CD8-positive, alpha-beta memory T cell (primary cell): ENCODE data around the gene MRRF. TPM values are rescaled to one million over a fixed set of nuclear protein-coding genes. Genes with fewer than 3 reads are reported as not detected.

ENCODE experiments used
- CTCF ChIA-PET: fragments of 350-600 bp; sonication (Branson Sonifier 250); formaldehyde crosslinking; loops from one replicate; lab custom pipeline; 2021; ENCODE audit warnings: antibody characterized with exemption; lab: Charles Lee
- POLR2A ChIA-PET: fragments of 350-600 bp; sonication (Branson Sonifier 250); formaldehyde crosslinking; loops from one replicate; lab custom pipeline; 2021; ENCODE audit warnings: antibody characterized with exemption; lab: Charles Lee
- DNase-seq, 5 donors: peaks; one replicate each; pipeline versions ENCODE4 v3.0.0 to v3.0.0-alpha.2; 2020 to 2022; ENCODE audit warnings: mixed read lengths in 1 of 5
- H3K27ac ChIP-seq: one replicate; pipeline ENCODE4 v1.7.0; 2013; ENCODE audit warnings: low read depth, mild to moderate bottlenecking, low read length, moderate library complexity
- H3K27me3 ChIP-seq: 2 replicates; pipeline ENCODE4 v1.7.0; 2013; ENCODE audit warnings: low read length, mild to moderate bottlenecking; ENCODE audit not compliant: insufficient read depth, poor library complexity, severe bottlenecking
- H3K36me3 ChIP-seq: 2 replicates; pipeline ENCODE4 v1.7.0; 2013; ENCODE audit warnings: mild to moderate bottlenecking, low read length, moderate library complexity; ENCODE audit not compliant: insufficient read depth
- H3K4me1 ChIP-seq: 2 replicates; pipeline ENCODE4 v1.7.0; 2013; ENCODE audit warnings: mild to moderate bottlenecking, low read length, moderate library complexity; ENCODE audit not compliant: insufficient read depth
- H3K4me3 ChIP-seq: 2 replicates; pipeline ENCODE4 v1.7.0; 2013; ENCODE audit warnings: mild to moderate bottlenecking, low read length
- H3K9me3 ChIP-seq: 2 replicates; pipeline ENCODE4 v1.7.0; 2013; ENCODE audit warnings: mild to moderate bottlenecking, low read length
- H3K27ac Mint-ChIP-seq, 8 donors: one replicate each; pipeline ENCODE4 v1.8.0; 2020 to 2021; ENCODE audit warnings: mixed read lengths in 8 of 8, mild to moderate bottlenecking in 6 of 8, inconsistent platforms in 3 of 8, moderate library complexity in 3 of 8
- H3K27me3 Mint-ChIP-seq, 2 donors: one replicate each; pipeline ENCODE4 v1.8.0; 2020 to 2021; ENCODE audit warnings: mixed read lengths in 2 of 2, mild to moderate bottlenecking in 1 of 2, moderate library complexity in 1 of 2
- H3K36me3 Mint-ChIP-seq, 3 donors: one replicate each; pipeline ENCODE4 v1.8.0; 2020 to 2021; ENCODE audit warnings: mixed read lengths in 3 of 3, inconsistent platforms in 1 of 3, mild to moderate bottlenecking in 1 of 3
- H3K4me1 Mint-ChIP-seq, 3 donors: one replicate each; pipeline ENCODE4 v1.8.0; 2020 to 2021; ENCODE audit warnings: mixed read lengths in 3 of 3, inconsistent platforms in 1 of 3, mild to moderate bottlenecking in 1 of 3
- H3K4me3 Mint-ChIP-seq, 7 donors: one replicate each; pipeline ENCODE4 v1.8.0; 2020 to 2021; ENCODE audit warnings: mixed read lengths in 7 of 7, mild to moderate bottlenecking in 6 of 7, moderate library complexity in 4 of 7, inconsistent platforms in 2 of 7
- H3K9me3 Mint-ChIP-seq, 5 donors: one replicate each; pipeline ENCODE4 v1.8.0; 2020 to 2022; ENCODE audit warnings: mixed read lengths in 5 of 5, mild to moderate bottlenecking in 3 of 5, moderate library complexity in 2 of 5, inconsistent platforms in 1 of 5
- polyA plus RNA-seq: library from polyadenylated mRNA; unstranded; fragments of 300-500 nt; fragmentation: Illumina TruSeq; gene quantifications from one replicate; pipeline ENCODE4 v1.2.3, GENCODE V29; 2021
- total RNA-seq, 2 experiments: library from RNA; stranded (reverse); gene quantifications; one replicate each; pipeline ENCODE4 v1.2.3, GENCODE V29; 2021

The MRRF gene
- total and polyA plus RNA-seq, 3 experiments from 2014 or later, result 18.9 to 75.9 (median 74.6) TPM

DNA sequence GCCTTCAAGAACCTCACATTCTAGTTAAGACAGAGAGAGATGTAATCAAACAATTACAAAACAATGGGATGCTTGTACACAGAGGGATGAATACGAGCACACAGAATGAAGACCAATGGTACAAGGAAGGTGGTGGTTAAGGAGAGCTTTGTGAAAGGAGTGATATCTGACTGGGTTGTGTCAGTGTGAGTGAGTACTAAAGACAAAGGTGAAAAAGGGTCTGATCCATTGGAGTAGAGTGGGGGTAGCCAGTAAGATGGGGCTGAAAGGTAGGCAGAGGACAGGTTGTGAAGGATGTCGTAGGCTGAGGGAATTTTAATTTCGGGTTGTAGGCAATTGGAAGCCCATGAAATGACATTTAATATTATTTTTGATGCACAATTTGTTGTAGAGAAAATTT is 9.9 kb upstream of the MRRF start:
- H3K27me3 Mint-ChIP-seq, result no peaks in the 10 kb centered on the region
- H3K27ac Mint-ChIP-seq, result peak overlapping the region in 4 of 8 donors; percentile 9 to 43 (median 30)
- H3K36me3 ChIP-seq, result peaks cover 20% of the 10 kb centered on the region
- H3K4me1 ChIP-seq, result no peaks in the 10 kb centered on the region
- no peaks in the 10 kb centered on the region for H3K9me3 ChIP-seq
- H3K27ac ChIP-seq, result no peak overlapping the region
- ChIA-PET CTCF (interaction anchor here (1.0 kb wide), 1 partner anchor 10 kb away, joined by 3 read pairs; the partner anchor contains the start of genes MRRF and RBM18), POLR2A (no interaction called here)
- no peak for DNase-seq
- H3K4me1 Mint-ChIP-seq, result peaks cover 25 to 40% (median 38%) of the 10 kb centered on the region in 3 donors
- no peak overlapping the region for H3K4me3 Mint-ChIP-seq
- peaks cover 0 to 81% (median 26%) of the 10 kb centered on the region in 3 donors for H3K36me3 Mint-ChIP-seq
- H3K9me3 Mint-ChIP-seq, result no peaks in the 10 kb centered on the region
- no peak overlapping the region for H3K4me3 ChIP-seq
- H3K27me3 ChIP-seq, result no peaks in the 10 kb centered on the region

DNA sequence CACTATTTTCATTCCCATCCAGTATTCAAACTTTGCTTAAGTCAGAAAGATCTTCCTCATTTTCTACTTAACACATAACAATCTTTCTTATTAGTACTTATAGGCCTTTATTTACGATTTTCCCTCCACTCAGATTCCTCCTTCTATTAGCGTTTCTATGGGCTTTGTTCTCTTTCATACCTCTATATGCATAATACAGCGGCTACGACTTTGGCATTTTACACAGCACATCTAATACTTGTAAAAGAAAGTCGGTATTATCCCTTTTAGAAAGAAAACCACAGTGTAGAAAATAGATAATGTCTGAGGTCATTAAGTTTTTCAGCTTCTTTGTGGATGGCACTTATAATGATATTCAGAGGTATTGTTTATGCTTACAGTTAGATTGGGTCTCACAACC is 8.5 kb upstream of the MRRF start:
- Histone ChIP-seq H3K4me1 (no peaks in the 10 kb centered on the region), H3K36me3 (peaks cover 22% of the 10 kb centered on the region), H3K9me3 (no peaks in the 10 kb centered on the region), H3K27ac (no peak overlapping the region), H3K27me3 (no peaks in the 10 kb centered on the region), H3K4me3 (no peak overlapping the region)
- H3K4me3 Mint-ChIP-seq, result no peak overlapping the region
- peaks cover 0 to 82% (median 26%) of the 10 kb centered on the region in 3 donors for H3K36me3 Mint-ChIP-seq
- H3K27ac Mint-ChIP-seq, result peak overlapping the region in 3 of 8 donors; percentile 25 to 61 (median 48)
- H3K4me1 Mint-ChIP-seq, result peaks cover 22 to 48% (median 45%) of the 10 kb centered on the region in 3 donors
- POLR2A ChIA-PET, result no interaction called here
- H3K9me3 Mint-ChIP-seq, result no peaks in the 10 kb centered on the region
- DNase-seq, result no peak
- H3K27me3 Mint-ChIP-seq, result no peaks in the 10 kb centered on the region
- CTCF ChIA-PET, result no interaction called here

DNA sequence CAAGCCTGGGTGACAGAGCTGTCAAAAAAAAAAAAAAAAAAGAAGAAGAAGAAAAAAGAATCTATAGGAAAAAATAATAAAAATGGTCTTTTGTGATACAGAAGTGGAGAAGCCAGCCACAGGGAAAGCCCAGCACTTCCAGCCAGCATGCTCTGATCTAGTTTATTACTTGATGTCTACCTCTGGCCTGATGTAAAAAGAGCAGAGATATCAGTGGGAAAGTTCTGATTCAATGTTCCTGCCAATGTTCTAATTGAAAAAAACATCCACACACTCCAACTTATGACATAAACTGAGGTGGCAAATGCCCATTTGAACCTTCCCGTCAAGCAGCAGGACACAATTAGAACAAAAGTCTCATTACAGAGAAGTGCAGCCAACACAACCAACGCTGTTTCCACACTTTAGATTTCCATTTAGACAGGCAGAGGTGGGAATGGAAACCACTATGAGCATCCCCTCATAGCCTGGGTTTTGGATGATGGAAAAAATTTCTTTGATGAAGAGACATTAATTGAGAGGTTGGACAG is 5.7 kb upstream of the MRRF start:
- Histone ChIP-seq H3K4me1 (peaks cover 19% of the 10 kb centered on the region), H3K27ac (no peak overlapping the region), H3K4me3 (no peak overlapping the region), H3K27me3 (no peaks in the 10 kb centered on the region), H3K36me3 (peaks cover 24% of the 10 kb centered on the region), H3K9me3 (no peaks in the 10 kb centered on the region)
- peaks cover 0 to 72% (median 18%) of the 10 kb centered on the region in 3 donors for H3K36me3 Mint-ChIP-seq
- H3K4me3 Mint-ChIP-seq, result peak overlapping the region in 1 of 7 donors; percentile 36
- POLR2A ChIA-PET, result no interaction called here
- CTCF ChIA-PET, result no interaction called here
- no peaks in the 10 kb centered on the region for H3K27me3 Mint-ChIP-seq
- no peak for DNase-seq
- H3K9me3 Mint-ChIP-seq, result no peaks in the 10 kb centered on the region
- H3K4me1 Mint-ChIP-seq, result peaks cover 37 to 68% (median 62%) of the 10 kb centered on the region in 3 donors
- H3K27ac Mint-ChIP-seq, result peak overlapping the region in 3 of 8 donors; percentile 12 to 86 (median 33)

DNA sequence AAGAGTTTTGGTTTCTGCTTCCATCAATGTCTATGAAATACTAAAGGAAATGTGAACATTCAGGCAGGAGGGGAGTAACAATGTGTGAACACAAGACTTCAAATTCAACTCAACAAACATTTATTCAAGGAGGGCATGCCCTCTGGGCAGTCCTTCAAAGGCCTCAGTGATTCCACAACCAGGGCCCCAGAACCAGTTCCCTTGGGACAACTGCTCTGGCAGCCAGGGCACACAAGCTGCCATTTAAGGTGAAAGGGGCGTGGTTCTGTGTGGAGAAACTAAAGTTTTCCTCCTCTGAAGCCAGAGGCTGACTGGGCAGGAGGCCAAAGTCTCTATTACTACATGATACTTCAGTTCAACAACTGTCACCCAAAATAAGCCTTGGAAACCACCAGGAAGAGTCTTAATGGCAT is 3.2 kb upstream of the MRRF start:
- no peak overlapping the region for H3K4me3 ChIP-seq
- CTCF ChIA-PET, result no interaction called here
- POLR2A ChIA-PET, result no interaction called here
- H3K9me3 ChIP-seq, result no peaks in the 10 kb centered on the region
- no peak overlapping the region for H3K27ac ChIP-seq
- peaks cover 33% of the 10 kb centered on the region for H3K4me1 ChIP-seq
- DNase-seq, result no peak
- H3K27me3 Mint-ChIP-seq, result no peaks in the 10 kb centered on the region
- peaks cover 0 to 66% (median 16%) of the 10 kb centered on the region in 3 donors for H3K36me3 Mint-ChIP-seq
- H3K36me3 ChIP-seq, result peaks cover 18% of the 10 kb centered on the region
- H3K4me1 Mint-ChIP-seq, result peaks cover 52 to 69% (median 69%) of the 10 kb centered on the region in 3 donors
- H3K27ac Mint-ChIP-seq, result peak overlapping the region in 7 of 8 donors; percentile 45 to 100 (median 75)
- H3K4me3 Mint-ChIP-seq, result peak overlapping the region in 2 of 7 donors; percentile 59 to 98
- H3K9me3 Mint-ChIP-seq, result no peaks in the 10 kb centered on the region
- no peaks in the 10 kb centered on the region for H3K27me3 ChIP-seq

DNA sequence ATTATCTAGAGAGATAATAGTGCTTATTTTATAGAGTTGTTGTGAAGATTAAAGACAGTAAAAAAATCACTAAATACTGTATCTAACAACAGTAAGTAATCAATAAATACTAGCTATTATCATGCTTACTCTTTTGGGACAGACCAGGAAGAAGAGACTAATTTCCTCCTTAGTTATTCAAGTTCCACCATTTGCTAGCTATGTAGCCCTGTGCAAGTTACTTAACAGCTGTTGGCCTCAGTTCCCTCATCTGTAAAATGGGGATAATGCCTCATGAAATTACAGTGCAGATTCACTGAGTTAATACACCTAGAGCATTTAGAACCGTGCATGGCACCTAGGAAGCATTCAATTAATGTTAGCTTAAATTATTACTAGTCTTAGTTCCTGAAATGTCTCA is 2.6 kb upstream of the MRRF start:
- Histone ChIP-seq H3K27ac (no peak overlapping the region), H3K4me1 (peaks cover 34% of the 10 kb centered on the region), H3K27me3 (no peaks in the 10 kb centered on the region), H3K4me3 (no peak overlapping the region), H3K9me3 (no peaks in the 10 kb centered on the region), H3K36me3 (peaks cover 18% of the 10 kb centered on the region)
- no peak for DNase-seq
- Mint-ChIP-seq H3K4me1 (peaks cover 53 to 71% (median 70%) of the 10 kb centered on the region in 3 donors), H3K36me3 (peaks cover 0 to 62% (median 16%) of the 10 kb centered on the region in 3 donors), H3K27ac (peak overlapping the region; percentile 59 to 100 (median 91)), H3K27me3 (no peaks in the 10 kb centered on the region), H3K9me3 (no peaks in the 10 kb centered on the region), H3K4me3 (peak overlapping the region in 4 of 7 donors; percentile 19 to 98 (median 54))
- CTCF ChIA-PET, result no interaction called here
- POLR2A ChIA-PET, result no interaction called here

DNA sequence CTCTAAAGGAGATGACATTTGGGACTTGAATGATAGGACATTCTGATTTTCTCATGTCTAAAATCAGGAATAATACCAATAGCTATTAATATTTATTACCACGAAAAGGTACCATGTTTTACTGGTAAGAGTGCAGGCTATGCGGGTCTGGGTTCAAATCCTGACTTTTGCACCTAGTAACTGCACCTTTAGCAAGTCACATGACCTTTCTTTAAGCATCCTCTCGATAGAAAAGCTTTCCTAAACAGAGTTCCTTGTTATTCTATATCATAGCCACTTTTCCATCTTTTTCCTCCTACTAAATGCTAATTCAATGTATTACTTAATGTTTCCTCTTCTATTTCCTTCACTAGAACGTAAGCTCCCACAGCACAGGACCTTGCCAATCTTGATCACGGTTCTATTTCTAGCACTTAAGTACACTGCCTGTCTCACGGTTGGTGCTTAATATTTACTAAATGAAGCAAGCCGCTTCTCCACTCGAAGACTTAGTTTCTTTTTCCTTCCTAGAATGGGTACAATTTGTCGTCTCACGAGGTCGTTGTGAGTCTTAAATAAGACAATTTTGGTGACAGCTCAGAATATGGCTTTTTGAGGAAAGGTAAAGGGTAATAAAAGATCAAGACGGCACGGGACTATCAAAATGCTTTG is 858 bp upstream of the MRRF start:
- Mint-ChIP-seq H3K4me3 (peak overlapping the region; percentile 92 to 99 (median 98)), H3K27ac (peak overlapping the region; percentile 97 to 100 (median 100)), H3K36me3 (peaks cover 0 to 51% (median 12%) of the 10 kb centered on the region in 3 donors), H3K9me3 (no peaks in the 10 kb centered on the region), H3K27me3 (no peaks in the 10 kb centered on the region), H3K4me1 (peaks cover 53 to 78% (median 77%) of the 10 kb centered on the region in 3 donors)
- peaks cover 17% of the 10 kb centered on the region for H3K36me3 ChIP-seq
- H3K9me3 ChIP-seq, result no peaks in the 10 kb centered on the region
- peak overlapping the region; percentile 98 for H3K27ac ChIP-seq
- CTCF ChIA-PET, result interaction anchor here (1.4 to 2.0 kb wide), 2 partner anchors 104 to 164 kb away, joined by 3 to 5 read pairs; partner anchors contain the start of genes MORN5 and NDUFA8
- no peaks in the 10 kb centered on the region for H3K27me3 ChIP-seq
- no peak for DNase-seq
- H3K4me1 ChIP-seq, result peaks cover 38% of the 10 kb centered on the region
- peak overlapping the region; percentile 78 for H3K4me3 ChIP-seq
- POLR2A ChIA-PET, result interaction anchor here (1.1 to 2.0 kb wide), 3 partner anchors 171 to 1684 kb away, joined by 3 to 5 read pairs (median 3); partner anchors contain the start of gene CDK5RAP2

- DNase-seq, result peak in 3 of 5 donors; percentile 8 to 37 (median 34)
- Mint-ChIP-seq H3K36me3 (peaks cover 0 to 38% (median 11%) of the 10 kb centered on the region in 3 donors), H3K9me3 (no peaks in the 10 kb centered on the region), H3K4me3 (peak overlapping the region; percentile 92 to 99 (median 98)), H3K4me1 (peaks cover 51 to 74% (median 71%) of the 10 kb centered on the region in 3 donors), H3K27ac (peak overlapping the region; percentile 97 to 100 (median 100)), H3K27me3 (no peaks in the 10 kb centered on the region)
- ChIA-PET CTCF (interaction anchor here (0.7 to 2.0 kb wide), 4 partner anchors 10 to 166 kb away, joined by 3 to 5 read pairs (median 3); partner anchors contain the start of genes MORN5 and NDUFA8), POLR2A (interaction anchor here (0.6 to 2.0 kb wide), 7 partner anchors 106 to 1686 kb away, joined by 3 to 6 read pairs (median 3); partner anchors contain the start of genes CDK5RAP2, MORN5, NDUFA8 and RABGAP1)
- Histone ChIP-seq H3K4me1 (peaks cover 38% of the 10 kb centered on the region), H3K36me3 (peaks cover 11% of the 10 kb centered on the region), H3K27ac (peak overlapping the region; percentile 98), H3K9me3 (no peaks in the 10 kb centered on the region), H3K27me3 (no peaks in the 10 kb centered on the region), H3K4me3 (peak overlapping the region; percentile 78)
These were observed 650 bp downstream of the MRRF start for GRCh38 chr9:122265149-122265915.
